Glutamatergic neuron (in vitro differentiated cells): ENCODE data around the gene ACSBG1. TPM values are rescaled to one million over a fixed set of nuclear protein-coding genes. Genes with fewer than 3 reads are reported as not detected.

Experiments
- DNase-seq: peaks from one replicate; pipeline ENCODE4 v3.0.0; 2022
- H3K27ac Mint-ChIP-seq: one replicate; pipeline ENCODE4 v1.8.0; 2020; ENCODE audit warnings: mild to moderate bottlenecking, mixed read lengths, inconsistent platforms; ENCODE audit not compliant: unreplicated experiment
- H3K27me3 Mint-ChIP-seq: one replicate; pipeline ENCODE4 v1.8.0; 2020; ENCODE audit warnings: mild to moderate bottlenecking, moderate library complexity, mixed read lengths, inconsistent platforms; ENCODE audit not compliant: unreplicated experiment
- H3K36me3 Mint-ChIP-seq: one replicate; pipeline ENCODE4 v1.8.0; 2020; ENCODE audit warnings: mild to moderate bottlenecking, mixed read lengths, inconsistent platforms; ENCODE audit not compliant: unreplicated experiment
- H3K4me1 Mint-ChIP-seq: one replicate; pipeline ENCODE4 v1.8.0; 2020; ENCODE audit warnings: mild to moderate bottlenecking, low read depth, mixed read lengths, inconsistent platforms; ENCODE audit not compliant: unreplicated experiment
- H3K4me3 Mint-ChIP-seq: one replicate; pipeline ENCODE4 v1.8.0; 2020; ENCODE audit warnings: mild to moderate bottlenecking, mixed read lengths, inconsistent platforms; ENCODE audit not compliant: unreplicated experiment
- H3K9me3 Mint-ChIP-seq: one replicate; pipeline ENCODE4 v1.8.0; 2020; ENCODE audit warnings: mild to moderate bottlenecking, moderate library complexity, mixed read lengths, inconsistent platforms; ENCODE audit not compliant: unreplicated experiment
- total RNA-seq: library from RNA; stranded (reverse); fragmentation: NEBNext Ultra II Directional; extraction: Animal tissue kit (Norgen Biotek cat#: 25700); gene quantifications from one replicate; pipeline ENCODE4 v1.2.1, GENCODE V29; 2021; ENCODE audit not compliant: unreplicated experiment
- TF ChIP-seq, protein P1 (sequence below): fragments of 200-600 bp; sonication (generic); IDR thresholded peaks from one replicate; pipeline ENCODE4 v1.5.0; 2021; ENCODE audit not compliant: partially characterized antibody, unreplicated experiment

Gene ACSBG1
- total RNA-seq, 1 donor from 2014 or later = not detected

DNA sequence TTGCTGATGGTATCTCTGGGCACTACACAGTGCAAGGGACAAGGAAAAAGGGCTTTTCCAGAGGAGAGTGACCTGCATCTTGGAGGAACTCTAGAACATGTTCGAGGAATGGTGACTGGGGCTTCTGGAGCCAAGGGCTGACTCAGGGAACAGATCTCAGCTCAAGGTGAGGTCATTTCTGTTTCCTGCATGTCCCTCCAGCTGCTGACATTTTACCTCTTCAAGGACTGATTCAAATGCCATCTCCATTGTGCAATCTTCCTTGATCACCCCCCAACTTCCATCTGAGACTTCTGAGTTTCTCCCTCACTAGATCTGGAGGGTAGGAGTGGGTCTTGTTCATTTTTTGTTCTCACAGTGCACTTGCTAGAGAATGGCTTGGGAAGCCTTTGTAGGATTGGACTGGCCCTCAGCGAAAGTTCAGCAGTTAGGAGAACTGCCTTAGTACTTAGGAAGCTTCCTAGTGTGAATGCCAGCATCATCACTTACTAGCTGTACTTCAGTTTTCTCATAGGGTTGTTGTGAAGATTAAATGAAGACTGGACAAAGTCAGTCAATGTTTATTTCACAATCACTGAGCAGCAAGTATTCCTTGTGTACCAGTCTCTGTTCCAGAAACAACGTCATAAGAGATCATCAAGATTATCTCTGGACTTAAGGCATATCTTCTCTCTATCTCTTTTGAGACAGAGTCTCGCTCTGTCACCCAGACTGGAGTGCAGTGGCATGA lies 87.8 kb downstream of the ACSBG1 start:
- Mint-ChIP-seq H3K27me3 (peaks cover 8% of the 10 kb centered on the region), H3K9me3 (peaks cover 7% of the 10 kb centered on the region), H3K27ac (no peak overlapping the region), H3K36me3 (no peaks in the 10 kb centered on the region), H3K4me3 (no peak overlapping the region), H3K4me1 (peaks cover 5% of the 10 kb centered on the region)
- DNase-seq = no peak
- TF ChIP-seq, protein P1, sequence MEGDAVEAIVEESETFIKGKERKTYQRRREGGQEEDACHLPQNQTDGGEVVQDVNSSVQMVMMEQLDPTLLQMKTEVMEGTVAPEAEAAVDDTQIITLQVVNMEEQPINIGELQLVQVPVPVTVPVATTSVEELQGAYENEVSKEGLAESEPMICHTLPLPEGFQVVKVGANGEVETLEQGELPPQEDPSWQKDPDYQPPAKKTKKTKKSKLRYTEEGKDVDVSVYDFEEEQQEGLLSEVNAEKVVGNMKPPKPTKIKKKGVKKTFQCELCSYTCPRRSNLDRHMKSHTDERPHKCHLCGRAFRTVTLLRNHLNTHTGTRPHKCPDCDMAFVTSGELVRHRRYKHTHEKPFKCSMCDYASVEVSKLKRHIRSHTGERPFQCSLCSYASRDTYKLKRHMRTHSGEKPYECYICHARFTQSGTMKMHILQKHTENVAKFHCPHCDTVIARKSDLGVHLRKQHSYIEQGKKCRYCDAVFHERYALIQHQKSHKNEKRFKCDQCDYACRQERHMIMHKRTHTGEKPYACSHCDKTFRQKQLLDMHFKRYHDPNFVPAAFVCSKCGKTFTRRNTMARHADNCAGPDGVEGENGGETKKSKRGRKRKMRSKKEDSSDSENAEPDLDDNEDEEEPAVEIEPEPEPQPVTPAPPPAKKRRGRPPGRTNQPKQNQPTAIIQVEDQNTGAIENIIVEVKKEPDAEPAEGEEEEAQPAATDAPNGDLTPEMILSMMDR = no peak

DNA sequence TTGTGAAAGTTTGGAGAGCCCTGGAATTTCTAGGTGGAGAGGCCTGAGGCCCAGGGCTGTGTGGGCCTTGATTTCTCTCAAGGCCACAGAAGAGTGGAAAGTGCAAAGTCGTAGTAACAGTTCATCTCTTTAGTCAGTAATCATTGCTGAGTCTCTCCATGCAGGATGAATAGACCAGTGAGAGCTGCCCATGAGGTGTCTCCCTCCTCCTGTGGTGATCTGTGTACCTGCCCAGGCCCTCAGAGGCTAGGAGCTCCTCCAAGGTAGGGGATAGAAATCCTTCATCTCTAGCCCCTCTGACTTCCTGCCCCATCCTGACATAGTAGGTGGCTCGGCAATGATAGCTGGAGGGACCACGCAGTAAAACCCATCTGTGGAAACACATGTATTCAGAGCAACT lies 92.0 kb downstream of the ACSBG1 start:
- H3K36me3 Mint-ChIP-seq = no peaks in the 10 kb centered on the region
- no peak overlapping the region for H3K4me3 Mint-ChIP-seq
- H3K4me1 Mint-ChIP-seq = no peaks in the 10 kb centered on the region
- TF ChIP-seq, protein P1 = no peak
- no peak overlapping the region for H3K27ac Mint-ChIP-seq
- H3K27me3 Mint-ChIP-seq = peaks cover 1% of the 10 kb centered on the region
- peaks cover 3% of the 10 kb centered on the region for H3K9me3 Mint-ChIP-seq
- DNase-seq = no peak

DNA sequence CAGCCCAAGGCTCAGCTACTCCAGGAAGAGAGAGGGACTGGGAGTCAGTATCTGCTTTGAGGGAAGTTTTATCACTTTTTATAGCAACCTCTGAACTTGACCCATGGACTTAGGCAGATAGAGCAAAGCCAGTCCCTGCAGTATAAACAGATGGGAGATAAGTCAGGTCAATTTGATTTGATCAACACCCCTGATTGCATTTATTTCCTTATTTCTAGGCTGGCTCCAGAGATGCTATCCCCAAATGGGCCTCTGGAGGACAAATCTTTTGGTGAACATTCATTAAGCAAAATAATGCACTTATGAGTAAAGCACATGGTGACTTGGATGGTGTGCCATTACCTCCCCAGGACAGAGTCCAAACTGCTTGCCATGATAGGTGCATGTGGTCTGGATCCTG lies 94.1 kb downstream of the ACSBG1 start:
- TF ChIP-seq, protein P1 = no peak
- Mint-ChIP-seq H3K9me3 (peaks cover 2% of the 10 kb centered on the region), H3K4me3 (no peak overlapping the region), H3K4me1 (peaks cover 9% of the 10 kb centered on the region), H3K27me3 (peaks cover 3% of the 10 kb centered on the region), H3K27ac (no peak overlapping the region), H3K36me3 (no peaks in the 10 kb centered on the region)
- DNase-seq = no peak

DNA sequence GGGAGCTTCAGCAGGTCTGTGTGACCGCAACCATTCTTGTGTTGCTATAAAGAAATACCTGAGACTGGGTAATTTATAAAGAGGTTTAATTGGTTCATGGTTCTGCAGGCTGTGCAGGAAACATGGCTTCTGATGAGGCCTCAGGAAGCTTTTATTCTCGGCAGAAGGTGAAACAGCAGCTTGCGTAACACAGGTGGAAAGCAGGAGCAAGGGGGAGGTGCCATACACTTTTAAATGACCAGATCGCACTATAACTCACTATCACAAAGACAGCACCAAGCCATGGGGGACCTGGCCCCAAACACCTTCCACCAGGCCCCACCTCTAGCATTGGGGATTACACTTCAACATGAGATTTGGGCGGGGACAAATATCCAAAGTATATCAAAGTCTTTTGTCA lies 94.8 kb downstream of the ACSBG1 start:
- H3K27ac Mint-ChIP-seq = no peak overlapping the region
- H3K36me3 Mint-ChIP-seq = no peaks in the 10 kb centered on the region
- DNase-seq = no peak
- peaks cover 3% of the 10 kb centered on the region for H3K27me3 Mint-ChIP-seq
- H3K4me1 Mint-ChIP-seq = peaks cover 11% of the 10 kb centered on the region
- H3K9me3 Mint-ChIP-seq = peaks cover 2% of the 10 kb centered on the region
- TF ChIP-seq, protein P1 = no peak
- no peak overlapping the region for H3K4me3 Mint-ChIP-seq

DNA sequence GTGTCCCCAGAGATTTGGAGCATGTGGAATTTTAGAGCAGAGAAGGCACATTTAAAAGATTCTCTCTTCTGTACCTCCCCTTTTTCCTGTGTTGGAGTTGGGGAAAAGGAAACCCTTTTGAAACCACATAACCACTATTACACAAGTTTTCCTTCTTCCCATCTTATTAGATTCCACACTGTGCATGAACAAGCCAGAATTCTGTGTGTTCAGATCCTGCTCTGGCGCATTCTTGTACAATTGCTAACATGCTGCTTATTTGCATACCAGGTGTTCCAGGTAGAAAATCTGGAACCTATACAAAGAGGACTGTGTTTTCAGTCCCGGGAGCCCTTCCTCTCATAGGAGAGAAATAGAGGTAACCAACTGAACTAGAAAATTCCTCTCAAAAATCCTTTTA lies 100.6 kb downstream of the ACSBG1 start:
- TF ChIP-seq, protein P1 = no peak
- Mint-ChIP-seq H3K36me3 (no peaks in the 10 kb centered on the region), H3K9me3 (peaks cover 2% of the 10 kb centered on the region), H3K27me3 (peaks cover 12% of the 10 kb centered on the region), H3K4me3 (no peak overlapping the region), H3K4me1 (peaks cover 40% of the 10 kb centered on the region), H3K27ac (peak overlapping the region; percentile 66)
- no peak for DNase-seq
